Endometrium (tissue), 2 donors: ENCODE measurements around the gene IL12RB1.
"Not testable (repeated sequence)": the region's sequence is repeated elsewhere in the genome, so short reads cannot be mapped to it uniquely, and the experiment has no call there.

Experiments
- FAIRE-seq: peaks from 2 replicates; lab custom pipeline; 2012; peaks lifted over from hg19 to GRCh38; lab: Jason Lieb, UNC
- donor health status: control.
- donor health status: control.

Gene IL12RB1

DNA sequence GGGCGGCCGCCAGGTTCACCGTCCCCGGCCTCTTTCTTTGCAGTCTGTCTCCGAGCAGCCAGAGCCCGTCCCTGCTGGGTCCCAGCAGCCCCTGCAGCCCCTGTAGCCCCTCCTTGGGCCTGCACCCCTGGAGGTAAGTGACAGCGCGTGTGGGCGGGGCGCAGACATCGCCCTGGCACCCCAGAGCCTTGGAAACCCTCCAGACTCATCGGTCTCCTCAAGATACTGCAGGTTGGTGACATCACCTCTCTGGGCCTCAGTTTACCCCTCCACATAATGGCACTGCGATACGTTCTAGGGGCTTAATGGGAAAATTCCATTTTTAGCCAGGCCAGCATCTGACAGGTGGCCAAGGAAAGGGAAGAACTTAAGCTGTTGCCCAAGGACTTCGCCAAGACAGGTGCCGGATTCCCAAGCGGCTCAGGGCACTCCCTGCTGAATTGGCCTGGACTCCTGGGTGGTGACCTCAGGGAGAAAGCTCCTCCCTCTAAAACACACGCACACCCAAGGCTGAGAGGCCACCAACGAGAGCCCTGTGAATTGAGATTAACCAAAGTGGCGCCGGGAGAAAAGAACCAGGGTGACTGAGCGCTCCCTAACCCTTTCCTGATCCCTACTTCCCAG, 24.0 kb upstream of the IL12RB1 start:
- FAIRE-seq, result no peak

DNA sequence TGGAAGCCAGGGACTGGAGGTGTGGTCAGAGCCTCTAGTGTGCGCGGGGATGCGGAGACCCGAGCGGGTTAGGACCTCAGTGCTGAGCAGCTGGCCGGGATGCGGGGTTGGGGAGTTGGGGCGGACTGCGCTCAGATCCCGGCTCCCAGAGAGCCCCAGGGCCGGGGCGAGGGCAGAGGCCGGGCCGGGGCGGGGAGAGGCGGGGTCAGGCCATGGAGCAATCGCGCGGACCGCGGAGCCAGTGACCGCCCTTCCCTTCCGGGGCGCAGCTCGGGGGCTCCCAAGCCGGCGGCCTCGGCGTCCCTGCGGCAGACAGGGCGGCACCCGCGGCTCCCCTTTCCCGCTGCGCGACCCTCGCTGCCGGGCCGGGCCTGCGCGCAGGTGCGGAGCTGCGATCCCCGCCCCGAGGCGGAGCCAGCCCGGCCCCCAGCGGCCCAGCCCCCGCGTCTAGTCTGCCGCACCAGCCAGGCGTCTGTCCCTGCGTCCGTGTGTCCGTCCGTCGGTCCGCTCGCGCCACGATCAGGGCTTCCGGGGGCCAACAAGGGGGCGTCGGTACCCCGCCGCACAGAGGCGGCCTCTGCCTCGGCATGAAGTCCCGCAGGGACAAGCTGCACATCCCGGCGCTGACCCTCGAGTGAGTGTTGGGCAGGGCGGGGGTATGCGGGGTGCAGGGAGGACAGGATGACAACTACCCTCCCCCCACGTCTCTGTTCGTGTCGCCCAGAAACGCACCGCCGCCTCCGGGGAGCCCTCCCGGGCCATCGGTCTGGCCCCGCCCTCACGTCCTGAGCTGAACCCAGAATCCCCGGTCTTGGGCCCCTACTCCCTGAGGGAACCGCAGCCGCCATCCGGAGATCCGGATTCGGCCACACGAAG, 23.2 kb upstream of the IL12RB1 start:
- FAIRE-seq, result no peak

DNA sequence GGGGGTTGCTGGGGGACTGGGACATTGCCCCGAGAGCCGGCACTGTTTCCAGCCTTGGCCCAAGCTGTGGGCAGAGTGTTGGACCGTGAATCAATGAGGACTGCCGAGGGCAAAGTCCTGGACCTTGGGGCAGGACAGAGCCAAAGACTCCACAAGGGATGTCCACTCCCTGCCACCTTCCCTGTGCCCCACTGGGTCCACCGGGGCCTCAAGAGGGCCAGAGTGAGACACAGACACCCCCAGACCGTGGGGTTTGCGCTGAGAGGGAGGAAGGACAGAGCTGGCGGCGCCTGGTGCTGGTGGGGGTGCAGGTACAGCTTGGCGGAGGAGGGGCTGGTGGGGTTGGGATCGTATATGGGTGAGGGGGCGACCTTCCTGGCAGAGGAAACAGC, 22.6 kb upstream of the IL12RB1 start:
- FAIRE-seq, result no peak

DNA sequence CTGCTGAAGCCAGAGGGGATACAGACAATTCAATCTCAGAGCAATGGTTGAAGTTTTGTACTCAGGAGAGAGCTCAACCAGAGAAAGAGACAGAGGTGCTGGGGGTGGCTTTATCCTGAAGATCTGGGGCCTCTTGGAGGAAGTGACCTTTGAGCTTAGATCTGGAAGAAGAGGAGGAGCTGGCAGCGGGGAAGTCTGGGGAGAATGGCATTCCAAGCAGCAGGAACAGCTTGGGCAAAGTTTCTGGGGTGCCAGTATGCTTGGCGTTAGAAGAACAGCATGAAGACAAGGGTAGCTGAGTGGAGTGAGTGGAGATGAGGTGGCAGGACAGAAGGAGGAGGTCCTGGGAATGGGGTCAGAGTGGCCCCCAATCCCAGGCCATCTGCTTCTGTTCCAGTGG, 22.2 kb upstream of the IL12RB1 start:
- FAIRE-seq, result no peak

DNA sequence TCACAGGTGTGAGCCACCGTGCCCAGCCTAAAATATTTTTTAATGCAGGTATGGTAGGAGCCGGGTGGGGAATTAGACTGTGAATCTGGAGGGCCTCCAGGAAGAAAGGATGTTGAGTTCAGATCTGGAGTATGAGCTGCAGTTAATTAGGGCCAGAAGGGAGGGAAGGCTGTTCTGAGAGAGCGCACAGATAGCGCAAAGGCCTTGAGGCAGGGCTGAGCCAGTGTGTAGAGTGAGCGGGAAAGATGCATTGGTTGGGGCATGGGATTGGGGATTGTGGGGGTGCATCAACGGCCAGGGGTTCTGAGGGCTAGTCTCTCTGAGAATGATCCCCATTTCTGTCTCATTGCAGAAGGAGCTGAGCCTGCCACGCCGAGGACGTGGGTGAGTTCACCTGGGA, 20.5 kb upstream of the IL12RB1 start:
- FAIRE-seq, result no peak

DNA sequence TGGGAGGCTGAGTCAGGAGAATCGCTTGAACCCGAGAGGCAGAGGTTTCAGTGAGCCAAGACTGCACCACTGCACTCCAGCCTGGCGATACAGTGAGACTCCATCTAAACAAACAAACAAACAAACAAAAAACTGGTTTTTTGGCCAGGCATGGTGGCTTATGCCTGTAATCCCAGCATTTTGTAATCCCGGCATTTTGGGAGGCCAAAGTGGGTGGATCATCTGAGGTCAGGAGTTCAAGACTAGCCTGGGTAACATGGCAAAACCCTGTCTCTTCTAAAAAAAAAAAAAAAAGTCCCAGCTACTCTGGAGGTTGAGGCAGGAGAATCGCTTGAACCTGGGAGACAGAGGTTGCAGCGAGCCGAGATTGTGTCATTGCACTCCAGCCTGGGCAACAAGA, 18.5 kb upstream of the IL12RB1 start:
- FAIRE-seq, result not testable (repeated sequence)

DNA sequence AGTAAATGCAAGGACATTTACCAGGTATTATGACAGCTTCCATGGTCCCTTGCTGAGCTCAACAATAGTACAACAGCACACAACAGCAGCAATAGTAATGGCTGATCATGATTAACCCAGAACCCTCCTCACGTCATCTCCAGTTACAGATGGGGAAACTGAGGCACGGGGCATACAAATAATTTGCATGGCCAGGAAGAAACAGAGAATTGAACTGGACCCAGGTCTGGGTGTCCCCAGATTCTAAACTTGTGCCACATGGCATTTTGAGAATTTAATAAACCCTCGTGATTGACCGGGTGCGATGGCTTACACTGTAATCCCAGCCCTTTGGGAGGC, 18.0 kb upstream of the IL12RB1 start:
- no peak for FAIRE-seq

DNA sequence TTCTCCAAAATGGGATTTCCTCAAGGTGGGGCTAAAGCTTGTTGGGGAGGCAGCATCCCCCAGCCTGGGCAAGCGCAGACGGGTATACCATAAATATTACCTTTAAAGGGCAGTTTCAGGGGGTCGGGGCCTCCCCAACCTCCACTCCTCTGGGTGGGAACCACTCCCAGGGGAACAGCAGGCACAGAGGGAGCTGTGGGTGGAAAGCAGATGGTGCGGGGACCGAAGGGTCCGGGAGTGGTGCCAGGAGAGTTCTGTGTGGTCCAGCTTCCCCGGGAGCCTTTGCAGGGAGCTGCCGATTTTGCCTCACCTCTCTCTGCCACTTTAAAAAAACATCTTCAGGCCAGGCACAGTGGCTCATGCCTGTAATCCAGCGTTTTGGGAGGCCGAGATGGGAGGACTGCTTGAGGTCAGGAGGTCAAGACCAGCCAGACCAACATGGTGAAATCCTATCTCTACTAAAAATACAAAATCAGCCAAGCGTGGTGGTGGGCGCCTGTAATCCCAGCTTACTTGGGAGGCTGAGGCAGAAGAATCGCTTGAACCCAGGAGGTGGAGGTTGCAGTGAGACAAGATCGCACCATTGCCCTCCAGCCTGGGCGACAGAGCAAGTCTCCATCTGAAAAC, 16.3 kb upstream of the IL12RB1 start:
- FAIRE-seq, result no peak

DNA sequence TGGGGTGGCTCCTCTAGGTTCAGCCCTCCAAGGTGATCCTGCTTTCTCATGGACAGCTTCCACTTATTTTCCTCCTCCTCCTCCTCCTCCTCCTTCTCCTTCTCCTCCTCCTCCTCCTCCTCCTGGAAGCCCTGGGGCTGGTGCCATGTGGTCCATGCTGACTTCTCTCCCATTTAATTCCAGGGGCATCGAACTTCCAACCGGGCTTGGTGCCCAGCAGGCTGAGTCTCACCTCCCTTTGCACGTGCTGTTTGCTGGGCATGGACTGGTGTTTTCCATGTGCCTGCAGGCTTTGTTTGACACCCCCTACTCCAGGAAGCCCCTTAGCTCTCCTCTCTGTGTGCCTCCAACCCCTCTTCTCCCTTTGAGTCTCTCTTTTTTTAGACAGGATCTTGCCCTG, 14.5 kb upstream of the IL12RB1 start:
- FAIRE-seq, result no peak

DNA sequence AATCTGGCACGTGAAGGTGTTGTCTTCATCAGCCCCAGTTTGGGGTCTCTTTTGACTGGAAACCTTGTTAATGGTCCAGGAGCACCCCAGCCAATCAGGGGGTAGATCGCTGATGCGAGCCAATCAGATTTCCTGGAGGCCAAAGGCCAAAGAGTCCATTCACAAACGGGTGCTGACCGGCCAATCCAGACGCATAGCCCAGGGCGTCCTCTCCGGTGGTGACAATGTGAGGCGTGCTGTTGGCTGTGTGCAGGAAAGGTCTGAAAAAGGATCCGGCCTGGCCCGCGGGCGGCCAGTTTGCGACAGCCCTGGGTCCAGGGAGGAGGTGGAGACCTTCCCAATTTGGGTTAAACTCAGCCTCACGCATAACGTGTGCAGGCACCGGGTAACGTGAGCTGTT, 14.0 kb upstream of the IL12RB1 start:
- no peak for FAIRE-seq

DNA sequence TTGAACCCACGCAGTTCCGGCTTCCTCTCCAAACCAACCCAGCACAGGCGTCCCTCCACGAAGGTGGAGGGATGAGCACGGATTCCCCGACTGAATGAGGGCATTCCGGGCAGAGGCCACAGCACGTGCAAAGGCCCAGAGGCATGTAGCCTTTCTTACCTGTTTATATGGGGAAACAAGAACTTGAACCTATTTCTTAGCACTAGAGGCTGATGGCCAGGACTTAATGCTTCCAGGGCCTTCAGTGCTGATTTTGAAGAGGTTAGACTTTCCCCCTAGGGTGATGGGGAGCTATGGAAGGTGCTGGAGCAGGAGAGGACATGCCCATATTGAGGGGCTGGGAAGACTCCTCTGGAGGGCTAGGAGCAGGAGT, 12.9 kb upstream of the IL12RB1 start:
- FAIRE-seq, result no peak

DNA sequence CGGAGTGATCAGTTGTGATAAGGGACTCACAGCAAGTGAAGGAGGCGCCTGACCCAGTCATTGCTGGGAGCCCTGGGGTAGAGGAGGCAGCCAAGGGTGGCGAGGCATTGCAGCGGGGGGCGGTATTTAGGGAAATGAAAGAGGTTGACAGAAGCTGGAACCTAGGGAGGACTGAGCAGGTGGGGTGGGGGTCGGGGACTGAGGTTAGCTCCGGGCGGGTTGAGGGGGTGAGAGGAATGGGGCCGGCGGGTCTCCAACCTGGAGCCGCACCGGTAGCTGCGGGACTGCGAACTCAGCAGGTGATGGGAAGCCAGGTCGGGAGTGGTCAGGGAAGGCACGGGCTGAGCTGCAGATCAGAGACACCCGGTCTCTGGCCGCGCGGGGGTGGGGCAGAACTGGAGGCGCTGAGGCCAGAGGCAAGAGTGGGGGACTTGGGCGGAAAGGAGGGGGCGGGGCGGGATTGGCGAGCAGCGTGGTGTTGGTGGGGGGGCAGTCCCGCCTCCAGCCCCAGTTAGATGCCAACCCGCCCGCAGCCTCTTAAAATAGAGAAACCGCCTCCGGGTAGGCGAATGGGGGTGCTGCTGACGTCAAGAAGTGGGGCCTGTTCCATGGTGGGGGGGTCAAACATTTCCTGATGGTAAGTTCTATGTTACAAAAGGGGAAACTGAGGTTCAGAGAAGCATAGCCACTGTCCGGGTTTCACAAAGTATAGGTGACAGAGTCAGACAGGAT, 12.3 kb upstream of the IL12RB1 start:
- FAIRE-seq, result no peak

DNA sequence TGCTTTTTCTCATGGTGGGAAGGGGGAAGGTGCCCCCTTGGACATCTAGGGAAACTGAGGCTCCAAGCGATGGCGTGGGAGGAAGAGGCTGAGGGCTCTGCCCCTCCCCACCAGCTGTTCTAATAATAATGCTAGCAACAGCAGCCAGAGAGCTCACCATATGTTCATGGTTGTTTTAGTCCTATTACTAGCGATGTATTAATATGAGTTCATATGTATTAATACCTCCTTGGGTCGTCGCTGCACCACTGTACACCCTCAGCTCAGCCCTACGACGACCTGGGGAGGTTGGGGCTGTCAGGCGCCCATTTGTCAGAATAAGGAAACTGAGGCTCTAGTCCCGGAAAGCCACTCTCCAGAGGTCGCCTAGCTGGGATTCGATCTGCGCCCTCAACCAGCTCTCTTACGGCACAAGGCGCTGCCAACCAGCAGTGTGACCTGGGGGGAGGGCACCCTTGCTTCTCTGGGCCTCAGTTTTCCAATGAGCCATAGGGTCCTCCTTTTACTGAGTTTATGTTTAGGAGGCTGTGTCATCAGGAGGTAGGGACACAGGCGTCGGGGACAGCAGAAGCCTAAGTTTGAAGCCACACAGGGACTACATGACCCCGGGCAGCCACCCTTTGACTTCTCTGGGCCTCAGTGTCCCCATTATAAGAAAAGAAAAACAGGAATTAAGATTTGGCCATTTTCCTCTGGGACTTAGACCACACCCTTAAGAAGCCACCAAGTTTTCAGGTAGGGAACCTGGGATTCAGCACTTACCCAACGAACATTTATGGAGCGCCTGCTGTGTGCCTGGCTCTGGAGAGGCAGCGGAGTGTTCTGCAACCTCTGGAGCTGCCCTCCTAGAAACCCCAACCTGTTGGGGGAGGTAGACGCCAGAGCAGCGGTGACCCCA, 11.5 kb upstream of the IL12RB1 start:
- FAIRE-seq, result no peak

DNA sequence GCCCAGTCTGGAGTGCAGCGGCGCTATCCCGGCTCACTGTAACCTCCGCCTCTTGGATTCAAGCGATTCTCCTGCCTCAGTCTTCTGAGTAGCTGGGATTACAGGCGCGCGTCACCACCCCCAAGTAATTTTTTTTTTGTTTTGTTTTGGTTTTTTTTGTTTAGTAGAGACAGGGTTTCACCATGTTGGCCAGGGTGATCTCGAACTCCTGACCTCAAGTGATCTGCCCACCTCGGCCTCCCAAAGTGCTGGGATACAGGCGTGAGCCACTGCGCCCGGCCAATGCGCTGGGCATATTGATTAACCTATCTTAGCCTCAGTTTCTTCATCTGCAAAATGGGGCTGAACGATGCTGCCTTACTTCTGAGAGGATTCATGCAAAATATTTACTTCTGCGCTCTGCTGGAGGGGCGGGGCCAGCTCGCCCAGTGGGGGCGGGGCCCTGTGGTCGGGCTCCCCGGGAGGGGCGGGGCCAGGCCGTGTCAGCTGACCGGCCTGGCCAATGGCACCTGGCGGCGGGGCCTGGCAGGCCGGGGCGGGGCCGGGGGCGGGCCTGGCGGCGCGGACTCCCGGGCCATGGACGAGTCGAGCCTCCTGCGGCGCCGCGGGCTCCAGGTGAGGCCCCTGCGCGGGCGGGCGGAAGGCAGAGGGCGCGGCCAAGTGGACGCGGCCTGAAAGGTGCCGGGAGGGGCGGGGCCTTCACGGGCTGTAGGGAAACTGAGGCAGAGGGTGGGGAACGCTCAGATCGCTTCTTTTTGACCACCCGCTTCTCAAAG, 10.7 kb upstream of the IL12RB1 start, which contains the start of gene MAST3:
TSS of gene MAST3 (plus strand) at position 562 of the 776 bp plus-strand sequence. CDS start at position 577, 15 bp downstream.
- FAIRE-seq, result no peak

DNA sequence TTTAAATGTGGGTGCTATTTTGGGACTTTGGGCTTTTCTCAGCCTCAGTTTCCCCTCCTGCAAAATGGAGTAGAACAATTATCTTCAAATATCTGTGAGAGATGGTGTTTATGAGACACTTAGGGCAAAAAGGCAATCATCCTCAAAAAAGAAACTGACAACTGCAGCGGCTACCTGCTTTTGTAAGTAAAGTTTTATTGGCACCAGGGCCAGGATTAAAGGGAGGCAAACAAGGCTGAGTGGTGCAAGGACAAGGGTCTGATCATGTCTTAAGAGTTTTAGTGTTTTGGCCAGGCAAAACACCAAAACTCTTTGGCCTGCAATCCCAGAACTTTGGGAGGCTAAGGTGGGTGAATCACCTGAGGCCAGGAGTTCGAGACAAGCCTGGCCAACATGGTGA, 9.5 kb upstream of the IL12RB1 start:
- FAIRE-seq, result no peak

DNA sequence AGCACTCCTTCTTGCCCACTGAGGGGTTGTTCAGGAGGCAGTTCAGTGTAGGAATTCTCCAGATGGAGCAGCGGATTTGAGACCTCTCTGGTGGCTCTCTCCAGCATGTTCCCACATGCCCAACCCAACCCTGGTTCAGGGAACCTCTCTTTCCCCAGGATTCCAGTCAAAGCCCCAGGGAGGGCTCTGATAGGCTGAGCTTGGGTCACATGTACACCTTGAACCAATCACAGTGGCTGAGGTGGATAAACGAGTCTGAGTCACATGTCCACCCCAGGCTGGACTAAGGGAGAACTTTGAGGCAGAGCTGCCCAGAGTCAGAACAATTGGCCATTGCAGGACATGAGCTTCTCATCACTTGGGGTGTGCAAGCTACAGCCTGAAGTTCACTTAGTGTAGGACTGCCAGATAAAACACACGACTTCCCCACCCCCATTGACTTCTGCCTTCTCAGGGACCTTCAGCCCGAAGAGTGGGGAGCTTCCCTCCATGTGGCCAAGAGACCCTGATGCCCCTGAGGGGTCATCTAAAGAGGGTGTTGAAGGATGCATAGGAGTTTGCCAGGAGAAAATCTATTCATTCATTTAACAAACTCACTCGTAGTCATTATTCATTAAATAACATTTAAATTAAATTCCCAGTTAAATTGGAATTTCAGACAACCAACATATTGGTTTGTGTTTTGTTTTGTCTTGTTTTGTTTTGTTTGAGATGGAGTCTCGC, 6.9 kb upstream of the IL12RB1 start:
- no peak for FAIRE-seq

DNA sequence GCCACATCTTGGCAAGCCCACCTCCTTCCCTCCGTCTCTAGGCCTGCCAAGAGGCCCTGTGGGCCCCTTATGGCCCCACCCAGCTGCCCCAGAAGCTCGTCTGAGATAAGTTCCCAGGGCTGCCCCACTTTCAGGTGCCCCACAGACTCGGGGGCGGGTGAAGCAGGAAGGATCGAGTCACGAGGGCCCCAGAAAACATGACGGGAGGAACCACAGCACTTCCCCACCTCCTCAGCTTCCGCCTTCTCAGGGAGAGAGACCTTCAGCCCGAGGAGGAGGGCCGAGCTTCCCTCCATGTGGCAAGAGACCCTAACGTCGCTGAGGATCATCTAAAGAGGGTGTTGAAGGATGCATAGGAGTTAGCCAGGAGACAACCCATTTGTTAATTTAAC, 4.5 kb upstream of the IL12RB1 start:
- no peak for FAIRE-seq

DNA sequence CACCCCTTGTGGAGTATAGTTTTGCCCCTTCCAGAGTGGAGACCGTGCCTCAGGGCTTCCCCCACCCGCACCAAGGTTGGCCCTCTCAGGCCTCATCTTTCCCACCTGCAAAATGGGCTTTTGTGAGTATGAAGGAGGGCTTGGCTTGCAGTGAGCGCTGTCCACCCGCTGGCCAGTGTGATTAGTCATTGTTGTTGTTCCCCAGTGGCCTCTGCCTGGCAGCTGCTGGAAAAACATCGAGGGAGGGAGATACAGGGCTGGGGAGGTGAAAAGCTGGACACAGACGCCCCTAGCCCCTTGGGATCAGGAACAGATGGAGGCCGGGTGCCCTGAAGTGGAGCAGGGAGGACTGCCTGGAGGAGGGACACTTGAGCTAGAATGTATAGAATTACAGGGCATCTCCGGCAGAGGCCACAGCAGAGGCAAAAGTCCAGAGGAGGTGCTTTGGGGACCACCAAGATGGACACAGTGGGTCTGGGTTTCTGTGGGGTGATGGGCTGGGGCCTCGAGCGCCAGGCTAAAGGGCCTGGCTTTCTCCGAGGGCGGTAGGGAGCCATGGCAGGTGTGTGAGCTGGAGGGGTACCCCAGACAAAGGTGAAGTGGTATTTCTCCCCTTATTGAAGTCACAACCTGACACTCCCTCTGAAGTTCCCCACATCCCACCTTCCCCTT, 3.9 kb upstream of the IL12RB1 start:
- no peak for FAIRE-seq

DNA sequence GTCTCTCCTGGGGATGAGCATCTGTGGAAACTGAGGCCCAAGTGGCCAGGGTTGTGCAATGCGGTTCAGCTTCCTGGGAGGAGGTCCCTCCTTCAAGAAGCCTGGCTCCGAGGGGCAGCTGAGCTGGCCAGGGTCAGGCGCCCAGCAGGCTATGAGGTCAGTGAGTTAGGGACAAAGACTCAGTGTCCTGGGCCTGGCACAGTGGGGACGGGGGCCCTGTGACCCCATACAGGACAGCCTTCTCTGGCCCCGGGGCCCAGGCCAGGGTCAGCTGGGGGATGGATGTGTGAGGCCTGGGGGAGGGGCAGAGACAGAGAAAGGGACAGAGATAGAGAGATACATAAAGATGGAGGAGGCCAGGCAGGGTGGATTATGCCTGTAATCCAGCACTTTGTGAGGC, 3.0 kb upstream of the IL12RB1 start:
- FAIRE-seq, result no peak

DNA sequence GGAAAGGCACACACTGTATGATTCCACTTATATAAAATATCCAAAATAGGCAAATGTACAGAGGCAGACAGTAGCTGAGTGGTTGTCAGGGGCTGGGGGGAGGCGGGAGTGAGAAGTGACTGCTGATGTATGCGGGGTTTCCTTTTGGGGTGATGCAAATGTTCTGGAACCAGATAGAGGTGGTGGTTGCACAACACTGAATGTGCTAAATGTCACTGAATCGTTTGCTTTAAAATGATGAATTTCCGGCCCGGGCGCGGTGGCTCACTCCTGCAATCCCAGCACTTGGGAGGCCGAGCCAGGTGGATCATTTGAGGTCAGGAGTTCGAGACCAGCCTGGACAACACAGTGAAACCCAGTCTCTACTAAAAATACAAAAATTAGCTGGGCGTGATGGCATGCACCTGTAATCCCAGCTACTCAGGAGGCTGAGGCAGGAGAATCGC, 2.4 kb upstream of the IL12RB1 start:
- FAIRE-seq, result not testable (repeated sequence)
